ENCODE results near the gene ZNF446. TPM values are rescaled to one million over a fixed set of nuclear protein-coding genes. Genes with fewer than 3 reads are reported as not detected.

The ZNF446 gene
- total RNA-seq, 2 donors from 2014 or later: 7.4 to 10.5 TPM

GRCh38 chr19:58474291-58474996, 1.7 kb upstream of the ZNF446 start:
- Histone ChIP-seq H3K36me3 (peaks cover 4% of the 10 kb centered on the region), H3K9me3 (no peaks in the 10 kb centered on the region), H3K4me3 (no peak overlapping the region), H3K27me3 (no peaks in the 10 kb centered on the region), H3K4me1 (peaks cover 6% of the 10 kb centered on the region), H3K27ac (no peak overlapping the region), H3K9ac (ENCODE audit: low read depth in 2 of 2, low read length in 2 of 2) (no peak overlapping the region)
- no peak for DNase-seq
- TF ChIP-seq, protein P1, sequence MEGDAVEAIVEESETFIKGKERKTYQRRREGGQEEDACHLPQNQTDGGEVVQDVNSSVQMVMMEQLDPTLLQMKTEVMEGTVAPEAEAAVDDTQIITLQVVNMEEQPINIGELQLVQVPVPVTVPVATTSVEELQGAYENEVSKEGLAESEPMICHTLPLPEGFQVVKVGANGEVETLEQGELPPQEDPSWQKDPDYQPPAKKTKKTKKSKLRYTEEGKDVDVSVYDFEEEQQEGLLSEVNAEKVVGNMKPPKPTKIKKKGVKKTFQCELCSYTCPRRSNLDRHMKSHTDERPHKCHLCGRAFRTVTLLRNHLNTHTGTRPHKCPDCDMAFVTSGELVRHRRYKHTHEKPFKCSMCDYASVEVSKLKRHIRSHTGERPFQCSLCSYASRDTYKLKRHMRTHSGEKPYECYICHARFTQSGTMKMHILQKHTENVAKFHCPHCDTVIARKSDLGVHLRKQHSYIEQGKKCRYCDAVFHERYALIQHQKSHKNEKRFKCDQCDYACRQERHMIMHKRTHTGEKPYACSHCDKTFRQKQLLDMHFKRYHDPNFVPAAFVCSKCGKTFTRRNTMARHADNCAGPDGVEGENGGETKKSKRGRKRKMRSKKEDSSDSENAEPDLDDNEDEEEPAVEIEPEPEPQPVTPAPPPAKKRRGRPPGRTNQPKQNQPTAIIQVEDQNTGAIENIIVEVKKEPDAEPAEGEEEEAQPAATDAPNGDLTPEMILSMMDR (IDR thresholded peaks at IDR 0.05): no peak
- intact Hi-C loops (cut with DNase I): no loop called here

GRCh38 chr19:58474997-58475713, 997 bp upstream of the ZNF446 start:
- Histone ChIP-seq H3K36me3 (peaks cover 4% of the 10 kb centered on the region), H3K9me3 (no peaks in the 10 kb centered on the region), H3K27me3 (no peaks in the 10 kb centered on the region), H3K4me1 (peaks cover 6% of the 10 kb centered on the region), H3K27ac (peak overlapping the region; percentile 91), H3K4me3 (peak overlapping the region; percentile 71), H3K9ac (ENCODE audit: low read depth in 2 of 2, low read length in 2 of 2) (peak overlapping the region; percentile 28 to 75)
- intact Hi-C loops (cut with DNase I): no loop called here
- DNase-seq: no peak
- TF ChIP-seq, protein P1 (IDR thresholded peaks at IDR 0.05): no peak

DNA sequence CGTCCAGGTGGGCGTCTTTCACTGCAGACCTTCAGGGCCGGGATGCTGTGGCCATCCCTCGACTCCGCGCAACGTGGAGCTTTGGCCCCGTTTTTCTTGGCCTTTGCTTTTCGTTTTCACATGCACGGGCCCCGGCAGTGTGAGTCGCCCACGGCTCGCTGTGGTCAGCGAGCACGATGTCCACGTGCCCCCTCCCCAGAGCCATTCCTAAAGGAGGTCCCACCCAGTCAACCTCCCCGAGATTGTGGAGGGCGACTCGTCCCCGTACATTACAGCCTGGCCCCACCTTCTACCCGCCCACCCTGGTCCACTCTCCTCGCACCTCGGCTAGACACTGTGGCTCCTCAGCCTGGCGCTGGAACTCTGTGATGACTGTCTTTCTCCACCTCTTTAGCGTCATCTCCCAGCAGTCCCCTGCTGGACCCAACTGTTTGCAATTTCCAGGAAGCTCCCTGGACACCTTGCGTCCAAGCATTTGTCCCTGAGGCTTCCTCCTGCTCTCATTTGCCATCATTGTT, 405 bp downstream of the ZNF446 start:
- Histone ChIP-seq H3K9ac (ENCODE audit: low read depth in 2 of 2, low read length in 2 of 2) (peak overlapping the region; percentile 75 to 81), H3K27ac (peak overlapping the region; percentile 91), H3K27me3 (no peaks in the 10 kb centered on the region), H3K36me3 (no peaks in the 10 kb centered on the region), H3K4me1 (peaks cover 6% of the 10 kb centered on the region), H3K4me3 (peak overlapping the region; percentile 71), H3K9me3 (no peaks in the 10 kb centered on the region)
- no peak for DNase-seq
- TF ChIP-seq, protein P1 (IDR thresholded peaks at IDR 0.05): no peak
- intact Hi-C loops (cut with DNase I): no loop called here

DNA sequence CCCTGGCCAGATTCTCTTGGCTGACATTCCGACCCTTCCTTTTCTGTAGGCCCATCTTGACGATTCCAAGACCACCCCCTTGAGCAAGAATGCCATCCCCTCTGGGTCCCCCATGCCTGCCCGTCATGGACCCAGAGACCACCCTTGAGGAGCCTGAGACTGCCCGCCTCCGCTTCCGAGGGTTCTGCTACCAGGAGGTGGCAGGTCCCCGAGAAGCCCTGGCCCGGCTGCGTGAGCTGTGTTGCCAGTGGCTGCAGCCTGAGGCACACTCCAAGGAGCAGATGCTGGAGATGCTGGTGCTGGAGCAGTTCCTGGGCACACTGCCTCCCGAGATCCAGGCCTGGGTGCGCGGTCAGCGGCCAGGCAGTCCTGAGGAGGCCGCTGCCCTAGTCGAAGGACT, 978 bp downstream of the ZNF446 start:
- DNase-seq: no peak
- TF ChIP-seq, protein P1 (IDR thresholded peaks at IDR 0.05): no peak
- no peaks in the 10 kb centered on the region for H3K9me3 ChIP-seq
- no peaks in the 10 kb centered on the region for H3K36me3 ChIP-seq
- intact Hi-C loops (cut with DNase I): no loop called here
- H3K9ac ChIP-seq (ENCODE audit: low read depth in 2 of 2, low read length in 2 of 2): no peak overlapping the region
- H3K4me1 ChIP-seq: peaks cover 6% of the 10 kb centered on the region
- H3K27me3 ChIP-seq: no peaks in the 10 kb centered on the region
- no peak overlapping the region for H3K27ac ChIP-seq
- H3K4me3 ChIP-seq: no peak overlapping the region

DNA sequence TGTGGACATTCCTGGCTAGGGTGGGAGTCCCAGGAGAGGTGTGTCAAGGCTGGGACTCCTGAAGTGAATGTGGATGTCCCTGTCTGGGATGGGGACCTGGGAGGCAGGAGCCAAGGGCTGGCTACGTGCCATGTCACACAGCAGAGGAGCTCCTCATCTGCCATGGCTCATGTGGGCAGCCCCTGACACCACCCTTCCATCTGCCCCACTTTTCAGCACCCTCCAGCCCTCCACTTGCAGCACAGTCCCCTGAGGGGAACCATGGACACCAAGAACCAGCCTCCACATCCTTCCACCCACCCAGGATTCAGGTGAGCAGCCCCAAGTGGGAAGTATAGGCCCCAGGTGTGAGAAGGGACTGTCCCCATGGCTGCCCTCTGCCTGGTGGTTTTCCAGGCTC, 1.7 kb downstream of the ZNF446 start:
- no peak overlapping the region for H3K27ac ChIP-seq
- H3K4me1 ChIP-seq: peaks cover 6% of the 10 kb centered on the region
- no peak for DNase-seq
- TF ChIP-seq, protein P1 (IDR thresholded peaks at IDR 0.05): no peak
- H3K9ac ChIP-seq (ENCODE audit: low read depth in 2 of 2, low read length in 2 of 2): no peak overlapping the region
- intact Hi-C loops (cut with DNase I): no loop called here
- no peaks in the 10 kb centered on the region for H3K36me3 ChIP-seq
- H3K27me3 ChIP-seq: no peaks in the 10 kb centered on the region
- H3K4me3 ChIP-seq: no peak overlapping the region
- no peaks in the 10 kb centered on the region for H3K9me3 ChIP-seq

Measured in colonic mucosa (tissue), 4 donors.